CD14-positive monocyte (primary cell): Measurements from ENCODE around the gene DYRK3. TPM values are rescaled to one million over a fixed set of nuclear protein-coding genes. Genes with fewer than 3 reads are reported as not detected.

Source experiments
- DNase-seq, 3 donors: peaks; one replicate each; pipeline ENCODE4 v3.0.0-alpha.2; 2011 to 2022
- H2AFZ ChIP-seq: 2 replicates; pipeline ENCODE4 v1.6.0; 2012; ENCODE audit warnings: mild to moderate bottlenecking, low read depth, low read length, inconsistent platforms; ENCODE audit not compliant: insufficient read depth, poor library complexity, severe bottlenecking
- H3K27ac ChIP-seq, 2 donors: 1 replicate in 1 of 2; 2 replicates in 1 of 2; pipeline ENCODE4 v1.5.1; 2012 to 2013; ENCODE audit warnings: low read length in 2 of 2, control low read depth in 1 of 2, inconsistent platforms in 1 of 2, low read depth in 1 of 2, mild to moderate bottlenecking in 1 of 2
- H3K27me3 ChIP-seq, 2 donors: one replicate each; pipeline versions ENCODE4 v1.6.0 to v1.6.1; 2011 to 2013; ENCODE audit warnings: low read length in 2 of 2; ENCODE audit not compliant: control insufficient read depth in 2 of 2, insufficient read depth in 2 of 2
- H3K36me3 ChIP-seq, 2 donors: replicated peaks in 1 of 2; 1 replicate in 1 of 2; 2 replicates in 1 of 2; pipeline versions ENCODE4 v1.5.1 to v1.6.1; 2012 to 2013; ENCODE audit warnings: low read length in 2 of 2, control low read depth in 1 of 2, inconsistent platforms in 1 of 2, mild to moderate bottlenecking in 1 of 2; ENCODE audit not compliant: insufficient read depth in 2 of 2, control insufficient read depth in 1 of 2
- H3K4me1 ChIP-seq, 2 donors: 1 replicate in 1 of 2; 2 replicates in 1 of 2; pipeline versions ENCODE4 v1.5.1 to v1.6.1; 2012 to 2013; ENCODE audit warnings: low read length in 2 of 2, control low read depth in 1 of 2, inconsistent platforms in 1 of 2, mild to moderate bottlenecking in 1 of 2, moderate library complexity in 1 of 2; ENCODE audit not compliant: insufficient read depth in 2 of 2, control insufficient read depth in 1 of 2
- H3K4me2 ChIP-seq: replicated peaks from 2 replicates; pipeline ENCODE3; 2012; ENCODE audit warnings: low read length, moderate library complexity, mild to moderate bottlenecking; ENCODE audit not compliant: poor library complexity, severe bottlenecking; ENCODE audit errors: extremely low read depth
- H3K4me3 ChIP-seq, 3 experiments: fragments of 200-600 bp in 1 of 3; sonication (generic) in 1 of 3; replicated peaks in 1 of 3; 1 replicate in 2 of 3; 2 replicates in 1 of 3; pipeline ENCODE4 v1.5.1; 2011 to 2013; ENCODE audit warnings: low read length in 3 of 3, mild to moderate bottlenecking in 3 of 3, control low read depth in 2 of 3, low read depth in 2 of 3, inconsistent platforms in 1 of 3, moderate library complexity in 1 of 3
- H3K79me2 ChIP-seq: 2 replicates; pipeline ENCODE4 v1.6.0; 2012; ENCODE audit warnings: mild to moderate bottlenecking, control low read depth, inconsistent platforms, low read length, moderate library complexity; ENCODE audit not compliant: insufficient read depth
- H3K9ac ChIP-seq: 2 replicates; pipeline ENCODE4 v1.6.0; 2017; ENCODE audit warnings: low read length, mild to moderate bottlenecking; ENCODE audit not compliant: insufficient read depth, poor library complexity, severe bottlenecking
- H3K9me3 ChIP-seq, 2 donors: replicated peaks in 1 of 2; 1 replicate in 1 of 2; 2 replicates in 1 of 2; pipeline versions ENCODE4 v1.5.1 to v1.6.1; 2012 to 2013; ENCODE audit warnings: low read length in 2 of 2, control low read depth in 1 of 2; ENCODE audit not compliant: control insufficient read depth in 1 of 2, insufficient read depth in 1 of 2
- H4K20me1 ChIP-seq: 2 replicates; pipeline ENCODE4 v1.6.0; 2012; ENCODE audit warnings: mild to moderate bottlenecking, low read length, control low read depth, moderate library complexity; ENCODE audit not compliant: insufficient read depth
- H3K27ac Mint-ChIP-seq, 7 donors: one replicate each; pipeline ENCODE4 v1.8.0; 2020; ENCODE audit warnings: mild to moderate bottlenecking in 7 of 7, mixed read lengths in 7 of 7, moderate library complexity in 6 of 7, inconsistent platforms in 2 of 7
- H3K27me3 Mint-ChIP-seq, 3 donors: one replicate each; pipeline ENCODE4 v1.8.0; 2021 to 2022; ENCODE audit warnings: low read depth in 3 of 3, mild to moderate bottlenecking in 3 of 3, mixed read lengths in 3 of 3, moderate library complexity in 3 of 3, inconsistent platforms in 1 of 3
- H3K36me3 Mint-ChIP-seq, 2 donors: one replicate each; pipeline ENCODE4 v1.8.0; 2020; ENCODE audit warnings: mixed read lengths in 2 of 2, inconsistent platforms in 1 of 2, mild to moderate bottlenecking in 1 of 2
- H3K4me1 Mint-ChIP-seq: one replicate; pipeline ENCODE4 v1.8.0; 2020; ENCODE audit warnings: mild to moderate bottlenecking, mixed read lengths
- H3K4me3 Mint-ChIP-seq, 2 donors: one replicate each; pipeline ENCODE4 v1.8.0; 2020; ENCODE audit warnings: mild to moderate bottlenecking in 2 of 2, mixed read lengths in 2 of 2, moderate library complexity in 1 of 2
- H3K9me3 Mint-ChIP-seq, 7 donors: one replicate each; pipeline ENCODE4 v1.8.0; 2020 to 2022; ENCODE audit warnings: mixed read lengths in 7 of 7, mild to moderate bottlenecking in 6 of 7, moderate library complexity in 6 of 7, inconsistent platforms in 2 of 7
- CTCF ChIP-seq: fragments of 200-600 bp; IDR thresholded peaks from one replicate; pipeline ENCODE4 v1.8.0; 2022; ENCODE audit warnings: antibody characterized with exemption, mild to moderate bottlenecking
- WGBS: methylation state at CpG from one replicate; pipeline ENCODE4 v1.1.5; 2013; ENCODE audit warnings: missing lambda C conversion rate; ENCODE audit not compliant: insufficient coverage; 5-methylcytosine and 5-hydroxymethylcytosine counted together
- intact Hi-C, 2 donors: fragments of 100-400 bp; cut with micrococcal nuclease; formaldehyde crosslinking; loops; one replicate each; pipeline versions ENCODE4 v1.15.0 to v1.15.1; 2023
- polyA plus RNA-seq, 3 donors: library from polyadenylated mRNA; depleted of rRNA in 1 of 3; unstranded in 2 of 3; stranded (reverse) in 1 of 3; fragments of 300-500 nt in 2 of 3; fragments of >200 nt in 1 of 3; fragmentation: Illumina TruSeq in 2 of 3; gene quantifications; 1 replicate in 2 of 3; 2 replicates in 1 of 3; pipeline ENCODE4 v1.2.3, GENCODE V29; 2012 to 2021

DYRK3 gene
- polyA plus RNA-seq, 3 donors, result 0.13 TPM; not detected in 2

GRCh38 chr1:206686478-206687249 is 51.3 kb downstream of the DYRK3 start:
- H3K4me2 ChIP-seq, result peak overlapping the region; percentile 89
- peaks cover 19 to 20% of the 10 kb centered on the region in 2 donors for H3K36me3 Mint-ChIP-seq
- intact Hi-C loops, result no loop called here
- peaks cover 0 to 2% (median 0%) of the 10 kb centered on the region in 7 donors for H3K9me3 Mint-ChIP-seq
- peak overlapping the region; percentile 98 for H3K4me3 Mint-ChIP-seq
- H3K27ac Mint-ChIP-seq, result peak overlapping the region; percentile 87 to 97 (median 94)
- no peaks in the 10 kb centered on the region for H3K27me3 ChIP-seq
- peaks cover 71% of the 10 kb centered on the region for H4K20me1 ChIP-seq
- DNase-seq, result peak in 1 of 3 donors; percentile 23
- H3K9me3 ChIP-seq, result no peaks in the 10 kb centered on the region
- no peak overlapping the region for H2AFZ ChIP-seq
- peaks cover 60% of the 10 kb centered on the region for H3K79me2 ChIP-seq
- H3K27ac ChIP-seq, result peak overlapping the region; percentile 87 to 88
- 11% methylated on average over 1 of the region's 8 CpGs for WGBS
- peak overlapping the region; percentile 79 for H3K9ac ChIP-seq
- peaks cover 67% of the 10 kb centered on the region for H3K4me1 Mint-ChIP-seq
- H3K36me3 ChIP-seq, result no peaks in the 10 kb centered on the region
- peak overlapping the region; percentile 59 to 97 (median 83) for H3K4me3 ChIP-seq
- peaks cover 35 to 53% of the 10 kb centered on the region in 2 donors for H3K4me1 ChIP-seq
- H3K27me3 Mint-ChIP-seq, result peaks cover 2 to 7% (median 2%) of the 10 kb centered on the region in 3 donors
- TF ChIP-seq CTCF, result no peak

GRCh38 chr1:206687251-206687914 is 52.0 kb downstream of the DYRK3 start:
- peaks cover 71% of the 10 kb centered on the region for H3K4me1 Mint-ChIP-seq
- H3K4me2 ChIP-seq, result peak overlapping the region; percentile 89
- H3K4me3 ChIP-seq, result peak overlapping the region in 2 of 3 experiments; percentile 83 to 97
- no peaks in the 10 kb centered on the region for H3K27me3 ChIP-seq
- H3K36me3 Mint-ChIP-seq, result peaks cover 19 to 20% of the 10 kb centered on the region in 2 donors
- peak overlapping the region; percentile 98 for H3K4me3 Mint-ChIP-seq
- peaks cover 78% of the 10 kb centered on the region for H4K20me1 ChIP-seq
- peaks cover 40 to 60% of the 10 kb centered on the region in 2 donors for H3K4me1 ChIP-seq
- no peaks in the 10 kb centered on the region for H3K9me3 ChIP-seq
- no peak for DNase-seq
- peaks cover 2 to 7% (median 2%) of the 10 kb centered on the region in 3 donors for H3K27me3 Mint-ChIP-seq
- H3K9me3 Mint-ChIP-seq, result peaks cover 0 to 2% (median 0%) of the 10 kb centered on the region in 7 donors
- 100% methylated on average over 2 of the region's 7 CpGs for WGBS
- TF ChIP-seq CTCF, result no peak
- intact Hi-C loops, result no loop called here
- peak overlapping the region in 3 of 7 donors; percentile 9 to 90 (median 13) for H3K27ac Mint-ChIP-seq
- H3K9ac ChIP-seq, result no peak overlapping the region
- peaks cover 67% of the 10 kb centered on the region for H3K79me2 ChIP-seq
- H2AFZ ChIP-seq, result no peak overlapping the region
- H3K36me3 ChIP-seq, result no peaks in the 10 kb centered on the region
- no peak overlapping the region for H3K27ac ChIP-seq
